DMS79 (cell line): ENCODE data around the gene CCM2.

Experiments
- DNase-seq: peaks from one replicate; lab custom pipeline; 2025; lab: John Stamatoyannopoulos, UW

The CCM2 gene

DNA sequence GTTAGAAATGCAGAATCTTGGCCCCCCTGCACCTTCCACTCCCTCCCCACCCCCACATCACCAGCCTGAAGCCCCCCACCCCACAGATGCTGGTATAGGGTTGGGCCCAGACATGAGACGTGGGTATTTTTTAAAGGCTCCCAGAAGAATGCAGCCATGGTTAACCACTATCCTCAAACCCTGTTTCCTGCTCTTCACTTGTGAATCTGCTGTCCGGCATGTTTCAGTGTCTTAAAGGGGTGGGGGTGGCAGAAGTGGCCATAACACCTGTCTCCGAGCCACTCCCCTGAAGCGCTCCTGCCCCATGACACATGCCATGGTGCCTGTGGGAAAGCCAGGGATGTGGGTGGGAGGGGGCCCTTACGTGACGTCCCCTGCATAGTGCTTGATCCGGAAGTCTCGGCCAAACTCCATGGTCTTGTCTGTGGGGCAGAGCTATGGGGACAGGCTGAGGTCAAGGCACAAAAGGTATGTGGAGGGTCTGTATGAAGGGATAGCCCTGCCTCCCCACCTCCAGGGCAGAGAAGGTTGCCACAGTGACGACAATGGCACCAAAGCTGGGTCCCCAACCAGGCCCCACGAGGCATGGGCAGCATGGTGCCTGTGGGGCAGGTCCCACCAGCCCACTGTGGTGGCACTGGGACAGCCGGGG, 30.8 kb upstream of the CCM2 start:
- no peak for DNase-seq

DNA sequence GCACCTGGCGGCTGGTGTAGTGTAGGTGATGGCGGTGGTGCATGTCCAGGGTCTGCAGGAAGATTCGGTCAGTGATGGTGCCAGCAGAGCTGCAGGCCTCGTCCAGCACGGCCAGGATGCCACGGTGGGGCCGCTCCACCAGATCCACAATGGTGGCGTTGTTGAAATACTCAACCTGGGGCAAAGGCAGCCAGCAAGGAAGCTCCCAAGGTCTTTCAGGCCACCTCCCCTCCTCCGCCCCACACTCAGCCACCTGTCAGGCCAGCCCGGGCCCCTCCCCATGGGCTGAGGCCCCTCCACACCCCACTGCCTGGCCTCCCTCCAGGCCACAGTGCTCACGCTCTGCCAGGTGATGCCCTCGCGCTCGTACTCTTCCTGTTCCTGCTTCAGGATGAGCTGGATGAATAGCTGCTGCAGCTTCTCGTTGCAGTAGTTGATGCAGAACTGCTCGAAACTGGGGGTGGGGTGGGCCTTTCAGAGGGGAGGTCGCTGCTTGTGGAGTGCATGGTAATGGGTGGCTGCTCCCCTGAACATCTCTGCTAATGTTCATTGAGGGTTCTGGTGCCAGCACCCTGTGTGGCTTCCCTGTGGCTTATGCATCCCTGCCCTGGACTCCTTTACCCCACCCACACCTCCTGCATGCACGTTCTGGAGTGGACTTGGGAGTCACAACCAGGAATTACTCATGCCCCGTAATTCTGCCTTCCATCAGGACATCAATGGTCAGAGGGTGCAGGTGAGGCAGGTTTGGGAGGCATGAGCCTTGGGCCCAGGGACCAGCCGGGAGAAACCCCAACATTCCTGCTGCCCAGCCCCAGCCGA, 30.1 kb upstream of the CCM2 start:
- peak; percentile 52 for DNase-seq

DNA sequence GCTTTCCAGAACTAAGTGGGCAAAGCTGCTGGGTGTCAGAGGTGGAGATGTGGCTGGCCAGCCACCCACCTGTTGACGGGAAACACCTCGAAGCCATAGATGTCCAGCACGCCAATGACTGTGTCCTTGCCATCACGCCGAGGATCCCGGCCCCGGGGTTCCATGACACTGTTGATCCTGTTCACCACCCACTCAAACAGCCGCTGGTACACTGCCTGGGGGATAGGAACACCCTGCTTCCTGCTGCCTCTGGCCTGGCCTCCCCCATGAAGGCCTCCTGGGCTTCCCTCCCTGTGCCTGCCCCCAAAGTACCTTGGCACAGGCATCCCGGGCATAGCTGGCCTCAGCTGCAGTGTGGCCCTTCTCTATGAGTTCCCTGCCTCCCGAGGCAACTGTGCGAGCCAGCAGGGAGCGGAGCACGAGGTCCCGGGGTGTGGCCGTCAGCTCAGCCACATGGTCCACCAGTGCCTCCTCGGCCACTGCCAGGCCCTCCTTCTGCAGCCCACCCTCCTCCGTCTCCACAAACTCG, 29.4 kb upstream of the CCM2 start:
- no peak for DNase-seq

DNA sequence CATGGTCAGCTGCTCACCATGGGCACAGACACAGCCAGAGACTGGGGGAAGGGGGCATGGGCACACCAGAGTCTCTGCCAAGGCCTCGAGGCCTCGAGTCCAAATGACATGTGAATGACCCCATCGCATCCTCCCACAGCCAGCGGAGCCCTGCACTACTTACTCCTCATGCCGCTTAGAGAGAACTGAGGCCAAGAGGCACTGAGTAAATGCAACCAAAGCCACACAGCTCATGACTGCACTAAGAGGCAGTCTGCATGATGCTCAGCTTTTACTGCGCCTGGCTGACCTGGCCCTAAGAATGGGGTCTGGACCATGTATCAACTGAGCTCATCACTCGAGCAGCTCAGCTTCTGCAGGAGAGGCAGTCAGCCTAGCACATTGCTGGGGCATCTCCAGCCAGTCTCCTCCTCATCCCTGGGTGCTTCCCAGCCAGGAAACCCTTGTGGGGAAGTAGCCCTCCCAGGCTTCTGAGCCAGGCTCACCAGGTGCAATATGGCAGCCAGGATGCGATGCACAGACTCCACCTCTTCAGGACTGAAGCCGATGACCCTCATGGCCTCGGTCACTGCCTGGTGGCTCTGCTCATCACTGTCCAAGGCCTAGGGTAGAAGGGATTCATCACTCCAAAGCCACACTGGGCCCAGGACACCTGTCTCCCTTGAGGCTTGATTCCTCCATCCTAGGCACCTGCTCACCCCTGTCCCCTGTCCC, 28.7 kb upstream of the CCM2 start:
- no peak for DNase-seq

DNA sequence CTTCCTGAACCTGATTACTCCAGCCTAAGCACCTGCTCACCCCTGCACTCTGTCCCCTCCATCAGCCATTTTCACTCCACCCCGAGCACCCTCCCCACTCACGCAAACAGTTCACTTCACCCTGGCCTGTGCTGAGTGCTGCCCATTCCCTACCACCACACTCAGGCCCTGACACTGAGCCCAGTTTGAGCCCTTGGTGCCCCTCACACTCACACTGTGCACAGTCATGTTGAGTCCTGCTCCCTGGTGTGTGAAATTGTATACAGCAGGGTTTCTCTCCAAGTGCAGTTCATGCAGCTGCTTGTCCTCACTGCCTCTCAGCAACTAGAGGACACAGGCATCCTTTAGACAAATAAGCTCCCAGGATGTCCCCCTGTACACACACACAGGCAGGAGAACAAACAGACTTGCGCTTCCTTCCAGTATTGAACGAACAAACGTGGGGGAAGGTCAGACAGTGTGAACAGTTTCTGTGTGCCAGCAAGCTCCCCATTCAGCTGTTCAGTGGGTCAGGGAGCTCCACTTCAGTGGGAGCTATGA, 28.0 kb upstream of the CCM2 start:
- DNase-seq: no peak

DNA sequence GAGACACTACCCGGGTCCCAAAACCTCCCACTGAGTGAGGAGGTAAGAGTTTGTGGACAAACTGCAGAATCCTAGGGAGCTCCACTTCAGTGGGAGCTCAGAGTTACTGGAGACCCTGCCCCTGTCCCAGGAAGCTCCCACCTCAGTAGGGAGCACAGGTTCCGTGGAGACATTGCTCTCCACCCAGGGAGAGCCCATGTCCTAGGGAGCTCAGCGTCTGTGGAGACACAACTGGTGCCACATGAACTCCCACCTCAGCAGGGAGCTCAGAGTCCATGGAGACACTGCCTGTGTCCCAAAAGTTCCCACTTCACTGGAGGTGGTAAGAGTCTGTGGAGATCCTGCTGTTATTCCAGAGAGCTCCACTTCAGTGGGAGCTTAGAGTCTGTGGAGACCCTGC, 27.4 kb upstream of the CCM2 start:
- DNase-seq: no peak

DNA sequence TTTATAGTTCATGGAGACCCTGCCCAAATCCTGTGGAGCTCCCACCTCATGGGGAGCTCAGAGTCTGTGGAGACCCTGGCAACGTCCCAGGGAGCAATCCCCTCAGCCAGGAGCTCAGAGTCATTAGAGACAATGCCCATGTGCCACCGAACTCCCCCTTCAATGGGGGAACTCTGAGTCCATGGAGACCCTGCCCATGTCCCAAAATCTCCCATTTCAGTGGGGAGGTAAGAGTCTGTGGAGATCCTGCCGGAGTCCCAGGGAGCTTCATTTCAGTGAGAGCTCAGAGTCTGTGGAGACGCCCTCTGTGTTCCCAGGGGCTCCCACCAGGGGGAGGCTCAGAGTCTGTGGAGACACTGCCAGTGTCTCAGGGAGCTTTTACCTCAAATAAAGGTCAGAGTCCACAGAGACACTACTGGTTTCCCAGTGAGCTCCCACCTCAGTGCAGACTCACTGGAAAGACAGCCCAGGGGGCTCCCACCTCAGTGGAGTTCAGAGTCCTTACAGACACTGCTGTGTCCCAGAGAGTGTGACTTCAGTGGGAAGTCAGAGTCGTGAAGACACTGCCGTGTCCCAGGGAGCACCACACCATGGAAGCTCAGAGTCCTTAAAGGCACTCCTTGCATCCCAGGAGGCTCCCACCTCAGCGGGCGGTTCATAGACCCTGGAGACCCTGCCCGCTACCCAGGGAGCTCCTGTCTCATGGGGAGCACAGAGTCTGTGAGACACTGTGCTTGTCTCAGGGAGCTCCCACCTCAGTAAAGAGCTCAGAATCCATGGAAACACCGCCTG, 26.2 kb upstream of the CCM2 start:
- no peak for DNase-seq

DNA sequence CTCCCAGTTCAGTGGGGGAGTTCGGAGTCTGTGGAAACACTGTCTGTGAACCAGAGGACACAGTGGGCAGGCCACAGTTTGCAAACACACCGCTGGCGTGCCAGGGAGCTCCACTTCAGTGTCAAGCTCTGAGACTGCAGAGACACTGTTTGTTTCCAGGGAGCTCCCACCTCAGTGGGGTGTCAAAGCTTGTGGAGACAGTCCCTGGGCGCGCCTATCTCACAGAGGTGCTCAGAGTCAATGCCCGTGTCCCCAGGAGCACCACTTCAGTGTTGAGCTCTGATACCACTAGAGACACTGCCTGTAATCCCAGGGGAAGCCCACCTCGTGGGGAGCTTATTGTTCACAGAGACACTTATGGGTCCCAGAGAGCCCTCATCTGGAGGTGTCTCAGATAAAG, 25.5 kb upstream of the CCM2 start:
- DNase-seq: no peak

DNA sequence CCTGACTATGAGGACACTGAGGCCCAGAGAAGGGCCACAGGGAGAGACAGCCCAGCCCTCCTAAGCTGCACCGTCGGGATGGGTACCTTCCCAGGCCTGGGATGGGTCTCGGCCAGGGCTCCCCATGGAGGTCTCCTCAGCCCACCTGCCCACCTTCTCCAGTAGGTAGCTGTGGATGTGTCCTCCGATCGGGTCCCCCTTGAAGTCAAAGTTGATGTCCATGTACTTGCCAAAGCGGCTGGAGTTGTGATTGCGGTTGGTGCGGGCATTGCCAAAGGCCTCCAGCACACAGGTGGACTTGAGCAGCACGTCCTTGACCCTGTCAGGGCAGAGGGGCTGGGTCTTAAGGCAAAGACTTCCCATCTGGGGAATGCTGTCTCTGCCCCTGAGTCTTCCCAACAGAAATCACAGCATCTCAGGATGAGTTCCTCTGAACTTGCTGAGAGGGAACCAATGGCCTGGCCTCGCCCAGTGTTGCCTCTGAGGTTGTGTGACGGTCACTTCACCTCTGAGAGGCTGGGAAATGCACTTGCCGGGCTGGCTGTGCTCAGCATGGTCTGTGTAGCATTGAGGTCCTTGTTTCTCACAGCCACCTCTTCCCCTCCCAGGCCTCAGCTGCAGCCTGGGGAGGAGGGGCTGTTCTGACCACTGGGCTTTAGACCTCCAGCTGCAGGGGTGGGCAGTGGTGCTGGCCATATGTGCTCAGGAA, 24.5 kb upstream of the CCM2 start:
- DNase-seq: no peak

DNA sequence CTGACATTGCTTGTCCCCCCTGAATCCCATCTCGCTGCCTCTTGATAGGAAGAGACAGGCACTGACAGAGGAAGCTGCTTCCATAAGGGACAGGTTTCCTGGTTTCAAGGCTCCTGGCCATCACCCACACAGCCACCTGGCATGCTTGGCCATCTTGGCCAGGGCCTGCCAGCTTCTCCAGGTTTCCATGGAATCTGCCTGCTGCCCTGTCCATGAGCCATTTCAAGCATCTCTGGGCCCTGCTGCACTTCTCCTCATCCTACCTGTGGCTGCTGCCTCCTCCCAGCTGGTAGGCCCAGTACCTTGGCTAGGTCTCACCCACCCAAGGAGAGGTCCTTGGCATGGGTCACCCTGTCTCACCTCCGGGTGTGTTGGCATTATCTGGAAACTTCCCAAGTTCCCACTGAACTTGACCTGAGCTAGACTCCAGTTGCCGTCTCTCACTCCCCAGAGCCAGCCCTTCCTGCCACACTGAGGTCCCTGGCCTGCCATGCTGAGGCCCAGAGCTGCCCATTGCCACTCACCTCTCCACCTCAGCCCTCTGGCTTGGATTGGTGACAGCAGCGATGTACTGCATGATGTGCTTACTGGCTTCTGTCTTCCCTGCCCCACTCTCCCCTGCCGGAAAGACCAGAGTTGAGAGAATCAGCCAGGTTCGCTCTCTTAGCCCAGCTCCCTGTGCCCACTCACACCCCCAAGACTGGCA, 23.8 kb upstream of the CCM2 start:
- DNase-seq: no peak

DNA sequence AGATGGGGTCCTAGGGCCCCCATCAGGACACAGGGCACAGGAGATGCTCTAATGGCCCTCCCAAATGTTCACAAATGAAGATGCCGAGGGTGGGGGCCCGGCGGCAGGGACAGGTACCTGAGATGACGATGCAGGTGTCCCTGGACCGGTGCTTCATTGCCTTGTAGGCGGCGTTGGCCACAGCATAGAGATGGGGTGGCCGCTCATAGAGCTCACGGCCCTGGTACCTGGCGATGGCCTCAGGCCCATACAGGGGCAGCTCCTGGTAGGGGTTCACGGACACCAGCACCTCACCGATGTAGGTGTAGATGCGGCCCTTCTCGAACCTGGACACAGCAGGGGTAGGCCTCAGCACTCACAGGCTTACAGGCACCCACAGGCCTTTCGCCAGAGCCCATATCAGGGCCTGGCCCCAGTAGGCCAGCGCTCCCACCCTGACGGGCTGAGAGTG, 23.2 kb upstream of the CCM2 start:
- no peak for DNase-seq

DNA sequence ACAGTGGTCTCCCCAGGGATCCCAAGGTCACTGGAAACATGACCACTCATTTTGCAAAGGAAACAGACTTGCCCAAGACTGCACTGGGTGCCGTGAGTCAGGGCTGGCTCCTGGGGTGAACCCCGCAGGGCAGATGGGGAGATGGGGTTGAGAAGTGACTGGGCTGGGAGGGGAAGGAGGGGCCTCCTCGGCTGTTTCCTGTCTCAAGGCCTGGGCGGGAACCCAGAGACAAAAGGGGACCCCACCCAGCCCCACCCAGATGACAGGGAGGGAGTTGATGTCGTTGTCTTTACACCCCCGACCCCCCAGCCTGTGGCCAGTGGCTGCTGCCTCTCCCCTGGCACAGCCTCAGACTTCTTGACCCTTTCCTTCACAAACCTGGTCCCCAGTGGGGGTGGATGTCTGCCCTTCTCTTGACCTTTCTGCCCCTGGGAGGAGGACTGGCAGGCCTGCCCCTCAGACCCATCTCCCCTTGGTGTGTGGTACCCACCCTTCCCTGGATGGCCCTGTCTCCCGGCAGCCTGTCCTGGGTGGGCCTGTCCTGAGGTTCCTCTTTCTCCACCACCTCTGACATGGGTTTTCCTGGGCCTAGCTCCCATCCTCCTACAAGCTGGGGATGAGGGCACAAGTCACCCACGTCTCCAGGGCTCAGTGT, 22.6 kb upstream of the CCM2 start:
- DNase-seq: no peak

DNA sequence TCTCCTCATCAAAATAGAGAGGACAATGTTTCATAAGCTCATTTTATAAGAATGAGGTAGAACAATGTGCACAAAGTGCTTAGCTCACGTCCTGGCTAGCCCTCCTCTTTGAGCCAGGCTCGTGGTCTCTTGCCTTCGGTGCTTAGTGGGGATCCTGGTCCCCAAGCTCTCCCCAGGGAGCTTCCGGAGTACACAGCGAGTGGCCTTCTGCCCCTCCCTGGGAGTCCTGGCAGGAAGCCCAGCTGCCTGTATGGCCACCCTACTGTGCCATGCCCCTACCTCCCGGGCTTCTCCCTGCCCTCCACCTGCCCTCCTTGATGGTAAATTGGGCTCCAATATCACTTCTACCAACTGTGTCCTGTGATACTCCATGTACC, 22.1 kb upstream of the CCM2 start:
- no peak for DNase-seq

DNA sequence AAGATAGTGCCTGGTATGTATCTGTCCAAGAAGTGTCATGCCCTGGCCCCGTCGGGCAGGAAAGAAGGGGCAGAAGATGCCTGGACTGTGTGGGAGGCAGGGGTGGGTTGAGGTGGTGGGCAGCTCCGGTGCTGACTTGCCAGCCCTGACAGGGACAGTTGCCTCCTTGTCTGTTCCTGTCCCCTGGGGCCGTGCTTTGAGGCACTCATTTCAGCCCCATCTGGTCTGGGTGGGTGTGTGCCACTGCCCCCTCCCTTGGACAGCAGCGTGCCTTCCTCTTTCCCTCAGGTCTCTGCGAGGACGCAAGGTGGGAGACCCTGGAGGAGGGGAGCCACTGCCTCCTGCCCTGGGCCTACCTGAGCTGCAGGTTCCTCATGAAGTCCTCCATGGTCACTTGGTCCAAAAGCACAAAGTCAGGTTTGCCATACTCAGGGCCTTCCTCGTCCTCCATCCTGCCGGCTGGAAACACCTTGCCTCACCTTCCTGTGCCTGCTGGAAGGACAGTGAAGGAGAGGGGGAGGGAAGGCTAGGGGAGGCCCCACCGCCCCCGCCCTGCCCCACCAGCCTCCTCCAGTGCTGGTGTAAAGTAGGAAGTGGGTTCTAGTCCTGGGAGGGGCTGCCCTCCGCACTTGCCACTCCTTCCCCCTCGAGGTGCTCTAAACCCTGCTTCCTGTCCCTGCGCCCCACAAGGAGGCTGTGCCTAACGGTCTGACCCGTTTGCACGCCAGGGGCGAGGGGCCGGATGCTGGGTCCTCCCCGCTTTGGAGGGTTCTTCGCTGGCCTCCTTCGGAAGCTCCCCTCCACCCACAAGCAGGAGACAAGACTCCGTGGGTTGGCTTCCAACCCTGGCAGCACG, 21.3 kb upstream of the CCM2 start, which contains the start of gene MYO1G:
Gene MYO1G (minus strand): TSS at position 505 of the 856 bp plus-strand sequence. CDS start 54 bp downstream, at position 451.
- no peak for DNase-seq

DNA sequence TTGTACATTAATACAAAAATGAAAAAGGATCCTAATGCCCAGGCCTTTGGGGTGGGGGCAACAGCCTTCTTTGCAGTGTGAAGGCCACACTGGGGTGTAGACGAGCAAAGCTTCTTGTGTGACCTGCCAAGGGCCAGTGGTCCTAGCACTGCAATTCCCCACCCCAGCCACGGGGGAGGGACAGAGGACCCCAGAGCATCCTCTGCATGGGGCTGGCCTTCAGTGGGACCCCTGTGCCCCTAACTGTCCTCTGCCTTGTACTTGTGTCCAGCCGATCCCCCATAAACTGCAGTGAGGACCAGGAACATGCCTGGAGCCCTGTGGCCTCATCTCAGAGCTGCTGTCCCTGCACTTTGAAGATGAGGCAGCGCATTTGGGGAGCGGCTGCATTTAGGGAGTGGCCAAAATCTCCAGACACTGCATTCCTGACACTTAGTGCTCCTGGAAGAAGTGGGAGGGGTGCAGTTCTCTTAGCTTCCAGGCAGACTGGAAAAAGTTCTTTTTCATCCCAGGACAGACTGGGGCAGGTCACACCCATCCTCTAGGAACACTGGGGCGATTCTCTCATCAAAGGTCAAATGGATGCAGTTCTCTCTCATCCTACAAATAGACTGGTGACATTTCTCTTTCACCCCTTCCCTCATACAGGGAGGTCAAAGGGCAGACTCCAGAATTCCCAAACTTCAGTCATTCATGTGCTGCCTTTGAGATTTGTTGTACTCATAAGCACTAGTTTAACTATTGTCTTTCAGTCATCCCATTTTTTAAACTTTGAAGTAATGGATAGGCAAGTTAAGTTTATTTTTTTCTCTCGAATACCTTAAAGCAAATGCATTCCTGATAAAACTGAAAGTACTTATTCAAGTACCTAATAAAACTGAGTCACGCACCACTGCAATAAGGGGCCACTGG, 20.3 kb upstream of the CCM2 start:
- no peak for DNase-seq

DNA sequence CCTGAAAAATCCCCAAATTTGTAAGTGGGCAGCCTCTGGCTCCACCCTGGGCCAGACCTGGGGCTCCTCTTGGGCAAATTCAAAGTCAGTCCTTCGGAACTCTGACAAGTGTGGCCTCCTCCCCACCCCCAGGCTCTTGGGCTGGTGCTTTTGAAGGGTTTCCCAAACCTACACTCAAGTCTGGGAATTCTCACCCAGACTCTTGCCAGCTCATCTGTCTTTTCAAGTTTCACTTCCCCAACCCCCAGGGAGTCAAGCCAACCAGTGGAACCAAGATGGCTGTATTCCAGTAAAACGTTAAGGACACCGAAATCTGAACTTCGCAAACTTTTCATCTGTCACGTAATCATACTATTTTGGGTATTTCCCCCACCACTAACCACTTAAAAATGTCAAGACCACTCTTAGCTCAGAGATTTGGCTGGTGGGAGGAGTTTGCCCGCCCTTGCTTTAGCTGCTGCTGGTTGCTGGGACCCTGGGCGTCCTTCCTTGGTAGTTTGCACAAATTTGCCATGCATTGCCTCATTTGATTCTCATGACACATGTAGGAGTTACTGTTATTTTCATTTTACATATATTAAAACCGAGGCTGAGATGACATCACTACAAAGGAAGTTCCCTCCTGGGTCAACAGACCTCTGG, 19.5 kb upstream of the CCM2 start:
- DNase-seq: no peak

DNA sequence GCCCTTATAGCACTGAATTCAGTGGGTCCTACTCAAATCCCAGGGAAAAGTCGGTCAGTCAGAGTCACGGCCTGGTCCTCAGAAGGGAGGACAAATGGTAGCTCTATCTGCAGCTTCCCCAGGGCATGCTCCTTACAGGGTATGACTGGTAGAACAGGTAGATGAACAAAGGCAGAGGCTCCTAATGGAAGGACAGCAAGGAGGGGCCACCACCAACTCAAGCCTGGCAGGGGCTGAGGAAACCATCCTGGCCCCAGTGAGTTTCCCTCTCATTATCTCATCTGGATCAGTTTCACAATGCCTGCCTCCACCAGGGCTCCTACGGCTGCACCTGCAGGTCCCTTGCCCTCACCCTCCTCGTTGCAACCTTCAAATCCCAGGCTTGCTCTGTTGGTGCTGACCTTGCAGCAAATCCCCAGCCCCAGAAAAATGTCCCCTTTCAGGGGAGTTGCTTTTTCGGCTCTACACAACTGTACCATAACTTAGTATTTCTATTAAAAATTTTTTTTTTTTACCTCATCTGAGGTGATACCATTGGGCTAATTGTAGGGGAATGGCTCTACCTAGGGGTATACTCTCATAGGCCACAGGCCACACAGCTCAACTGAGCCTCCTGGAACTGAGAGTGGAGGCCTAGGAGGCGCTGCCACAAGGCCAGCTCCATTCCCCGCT, 18.8 kb upstream of the CCM2 start:
- no peak for DNase-seq
